Activated T-cell treated with anti-CD3 and anti-CD28 coated beads, Interleukin-2, amount 50 U/mL, for 72 hours (primary cell): ENCODE measurements around the gene KIF16B. TPM values are rescaled to one million over a fixed set of nuclear protein-coding genes. Genes with fewer than 3 reads are reported as not detected.
"Not testable (repeated sequence)": the region's sequence is repeated elsewhere in the genome, so short reads cannot be mapped to it uniquely, and the experiment has no call there.

Experiments
- ATAC-seq, 2 donors: fragments of 150-1000 bp; cut with Tn5 transposase; replicated peaks in 1 of 2; 2 replicates each; pipeline ENCODE4 v1.10.0; 2021; ENCODE audit warnings: moderate library complexity in 2 of 2, mild to moderate bottlenecking in 1 of 2
- DNase-seq, 2 donors: peaks; one replicate each; pipeline ENCODE4 v3.0.0; 2021 to 2022; ENCODE audit warnings: mixed read lengths in 1 of 2
- H3K27ac Mint-ChIP-seq: one replicate; pipeline ENCODE4 v1.8.0; 2022; ENCODE audit warnings: mild to moderate bottlenecking, moderate library complexity, mixed read lengths
- H3K27me3 Mint-ChIP-seq: one replicate; pipeline ENCODE4 v1.8.0; 2022; ENCODE audit warnings: low read depth, mixed read lengths
- H3K36me3 Mint-ChIP-seq, 2 donors: one replicate each; pipeline ENCODE4 v1.8.0; 2022; ENCODE audit warnings: mixed read lengths in 2 of 2, mild to moderate bottlenecking in 1 of 2; ENCODE audit not compliant: insufficient read depth in 2 of 2
- H3K4me1 Mint-ChIP-seq: one replicate; pipeline ENCODE4 v1.8.0; 2022; ENCODE audit warnings: low read depth, mixed read lengths
- H3K4me3 Mint-ChIP-seq, 2 donors: one replicate each; pipeline ENCODE4 v1.8.0; 2022; ENCODE audit warnings: mild to moderate bottlenecking in 2 of 2, mixed read lengths in 2 of 2, moderate library complexity in 2 of 2
- H3K9me3 Mint-ChIP-seq, 2 donors: one replicate each; pipeline ENCODE4 v1.8.0; 2022; ENCODE audit warnings: mixed read lengths in 2 of 2
- total RNA-seq, 2 donors: library from RNA; stranded (reverse); gene quantifications; one replicate each; pipeline ENCODE4 v1.2.3, GENCODE V29; 2022

KIF16B gene
- total RNA-seq, 2 donors from 2014 or later, result 6.0 to 7.3 TPM

DNA sequence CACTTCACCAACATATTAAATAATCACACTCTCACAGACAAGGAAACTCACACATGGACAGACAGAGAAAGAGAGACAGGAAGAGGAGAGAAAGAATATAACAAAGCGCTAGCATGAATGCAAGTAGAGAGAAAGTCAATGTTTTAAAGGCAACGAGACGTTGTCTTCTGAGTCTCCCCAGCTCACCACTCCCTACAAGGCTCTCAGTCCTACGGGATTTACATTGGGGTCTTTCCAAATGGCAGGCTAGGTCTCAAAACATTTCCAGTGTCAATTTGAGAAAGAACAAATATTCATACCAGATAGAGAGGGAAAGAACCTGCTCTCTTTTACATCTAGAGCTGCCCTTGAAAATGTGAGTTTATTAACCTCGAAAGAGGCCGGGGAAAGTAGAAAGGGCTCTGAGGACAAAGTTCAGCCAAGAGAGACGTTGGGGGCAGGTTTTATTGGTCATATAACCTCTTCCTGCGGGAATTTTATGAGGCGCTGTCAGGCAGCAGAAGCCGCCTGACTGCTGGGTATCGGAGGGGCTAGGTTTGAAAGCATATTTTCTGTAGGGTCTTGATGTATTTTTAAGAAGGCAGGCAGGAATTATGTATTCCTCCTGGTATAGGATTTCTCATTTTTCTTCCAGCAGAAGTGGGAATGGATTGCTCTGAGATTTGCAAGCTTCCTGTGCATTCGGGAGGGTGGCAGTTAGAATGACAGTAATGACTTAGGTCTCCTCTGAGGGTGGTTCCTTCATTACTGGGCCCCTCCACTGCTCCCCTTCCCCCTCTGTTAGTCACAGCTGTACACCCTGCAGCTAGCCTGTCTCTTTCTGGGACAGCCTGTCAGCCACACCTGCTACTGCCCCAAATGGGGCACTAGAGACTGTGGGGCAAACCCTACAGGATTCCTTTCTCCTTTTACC lies 34.4 kb upstream of the KIF16B start:
- Mint-ChIP-seq H3K4me3 (no peak overlapping the region), H3K4me1 (no peaks in the 10 kb centered on the region), H3K9me3 (no peaks in the 10 kb centered on the region), H3K27me3 (peaks cover 24% of the 10 kb centered on the region), H3K27ac (no peak overlapping the region), H3K36me3 (no peaks in the 10 kb centered on the region)
- no peak for DNase-seq
- ATAC-seq, result no peak

DNA sequence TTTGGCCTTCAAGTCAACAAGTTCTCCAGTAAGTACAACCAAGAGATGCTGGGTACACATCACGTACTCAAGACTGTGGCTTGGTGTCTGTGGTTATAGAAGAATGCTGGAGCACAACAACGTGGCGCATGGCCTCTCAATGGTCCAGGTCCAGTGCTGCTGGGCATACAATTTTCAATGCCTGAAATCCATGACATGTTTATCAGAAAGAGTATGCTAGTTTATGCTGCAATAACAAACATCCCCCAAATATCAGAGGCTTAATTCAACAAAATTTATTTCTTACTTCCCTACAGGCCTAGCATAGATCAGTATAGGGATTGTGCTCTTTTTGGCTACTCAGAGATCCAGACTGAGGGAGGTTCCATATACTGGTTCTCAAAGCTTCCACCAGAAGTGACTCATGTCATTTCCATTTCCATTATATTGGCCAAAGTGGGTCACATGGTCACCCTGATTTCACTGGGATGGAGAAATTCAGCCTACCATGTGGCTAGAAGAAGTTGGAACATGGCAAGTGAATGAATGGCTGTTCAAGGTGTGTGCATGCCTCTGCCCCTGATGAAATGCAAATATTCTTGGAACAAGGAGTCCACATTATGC lies 33.3 kb upstream of the KIF16B start:
- Mint-ChIP-seq H3K27ac (no peak overlapping the region), H3K9me3 (no peaks in the 10 kb centered on the region), H3K4me3 (no peak overlapping the region), H3K27me3 (peaks cover 28% of the 10 kb centered on the region), H3K36me3 (no peaks in the 10 kb centered on the region), H3K4me1 (no peaks in the 10 kb centered on the region)
- DNase-seq (no peak), ATAC-seq (no peak)

DNA sequence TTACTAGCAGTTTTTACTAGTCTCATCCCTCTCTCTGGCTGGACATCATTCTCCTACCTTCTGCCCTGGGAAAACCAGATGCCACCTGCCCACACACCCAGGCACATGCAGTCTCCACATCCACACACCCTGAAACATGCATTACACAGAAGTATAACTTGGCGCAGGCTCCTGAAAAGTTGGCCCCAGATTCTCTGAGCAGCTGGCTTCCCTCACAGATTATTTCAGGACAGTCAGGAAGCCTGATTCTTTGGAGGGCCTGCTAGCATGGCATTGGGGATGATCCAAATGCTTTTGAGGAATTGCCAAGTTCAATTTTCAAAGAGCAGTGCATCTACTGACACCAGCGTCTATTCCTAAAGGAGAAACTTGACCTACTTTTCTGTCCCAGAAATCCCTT lies 27.8 kb upstream of the KIF16B start:
- H3K27me3 Mint-ChIP-seq, result peaks cover 16% of the 10 kb centered on the region
- H3K9me3 Mint-ChIP-seq, result no peaks in the 10 kb centered on the region
- peaks cover 5% of the 10 kb centered on the region for H3K4me1 Mint-ChIP-seq
- DNase-seq, result no peak
- H3K27ac Mint-ChIP-seq, result no peak overlapping the region
- H3K36me3 Mint-ChIP-seq, result no peaks in the 10 kb centered on the region
- no peak for ATAC-seq
- H3K4me3 Mint-ChIP-seq, result no peak overlapping the region

DNA sequence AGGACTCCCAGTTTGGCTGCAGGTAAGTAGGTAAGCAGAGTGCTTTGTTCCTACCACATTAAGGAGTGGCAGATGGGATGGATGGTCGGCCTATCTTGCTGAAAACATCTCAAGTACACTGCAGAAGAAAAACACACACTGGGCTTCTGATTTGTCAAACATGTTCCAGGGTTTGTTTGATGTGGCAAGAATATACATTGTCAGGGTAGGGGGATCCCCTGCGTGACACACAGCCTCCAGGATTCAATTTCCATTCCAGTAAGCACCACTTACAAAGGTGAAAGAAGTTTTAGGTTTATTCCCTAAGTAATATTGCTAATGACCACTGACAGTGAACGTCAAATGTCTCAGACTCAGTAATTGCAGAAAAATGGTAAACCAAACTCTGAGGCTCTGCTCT lies 26.0 kb upstream of the KIF16B start:
- DNase-seq, result peak in 1 of 2 donors; percentile 4
- ATAC-seq, result peak; percentile 75 to 83

DNA sequence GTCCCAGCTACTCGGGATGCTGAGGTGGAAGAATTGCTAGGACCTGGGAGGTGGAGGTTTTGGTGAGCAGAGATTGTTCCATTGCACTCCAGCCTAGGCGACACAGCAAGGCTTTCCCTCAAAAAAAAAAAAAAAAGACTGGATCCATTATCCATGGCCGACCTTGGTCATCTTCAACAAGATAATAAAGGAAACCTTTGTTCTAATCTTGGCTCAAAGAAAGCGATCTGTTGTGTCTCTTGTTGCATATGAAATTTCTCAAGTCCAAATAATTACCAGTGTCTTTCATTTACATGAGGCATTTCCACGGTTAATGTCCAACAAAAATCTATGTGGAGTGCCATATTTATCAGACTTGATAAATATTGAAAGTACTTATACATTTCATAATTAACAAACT lies 23.7 kb upstream of the KIF16B start:
- no peaks in the 10 kb centered on the region for H3K9me3 Mint-ChIP-seq
- no peaks in the 10 kb centered on the region for H3K36me3 Mint-ChIP-seq
- peaks cover 5% of the 10 kb centered on the region for H3K4me1 Mint-ChIP-seq
- ATAC-seq (no peak), DNase-seq (no peak)
- H3K27ac Mint-ChIP-seq, result no peak overlapping the region
- no peak overlapping the region for H3K4me3 Mint-ChIP-seq
- peaks cover 30% of the 10 kb centered on the region for H3K27me3 Mint-ChIP-seq

More for the DNA sequence above, 26.0 kb upstream of the KIF16B start:
- Mint-ChIP-seq H3K9me3 (no peaks in the 10 kb centered on the region), H3K27ac (no peak overlapping the region), H3K36me3 (no peaks in the 10 kb centered on the region), H3K27me3 (peaks cover 20% of the 10 kb centered on the region), H3K4me1 (peaks cover 5% of the 10 kb centered on the region), H3K4me3 (no peak overlapping the region)

DNA sequence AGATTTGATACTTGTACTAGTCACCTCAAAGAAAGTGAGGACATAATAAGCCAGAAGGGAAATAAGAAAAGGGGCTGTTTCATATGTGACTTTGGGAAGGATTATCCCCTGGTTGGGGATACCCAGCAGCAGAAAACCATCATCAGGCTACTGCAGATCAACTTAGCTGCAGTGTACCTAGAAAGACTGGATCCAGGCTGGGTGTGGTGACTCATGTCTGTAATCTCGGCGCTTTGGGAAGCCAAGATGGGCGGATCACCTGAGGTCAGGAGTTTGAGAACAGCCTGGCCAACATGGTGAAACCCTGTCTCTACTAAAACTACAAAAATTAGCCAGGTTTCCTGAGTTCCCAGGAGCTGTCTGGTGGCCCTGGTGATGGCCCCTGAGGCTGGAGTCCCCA lies 23.2 kb upstream of the KIF16B start:
- not testable (repeated sequence) for H3K36me3 Mint-ChIP-seq, H3K27ac Mint-ChIP-seq, H3K9me3 Mint-ChIP-seq, H3K4me1 Mint-ChIP-seq, ATAC-seq, DNase-seq, H3K4me3 Mint-ChIP-seq
- peaks cover 29% of the 10 kb centered on the region for H3K27me3 Mint-ChIP-seq

DNA sequence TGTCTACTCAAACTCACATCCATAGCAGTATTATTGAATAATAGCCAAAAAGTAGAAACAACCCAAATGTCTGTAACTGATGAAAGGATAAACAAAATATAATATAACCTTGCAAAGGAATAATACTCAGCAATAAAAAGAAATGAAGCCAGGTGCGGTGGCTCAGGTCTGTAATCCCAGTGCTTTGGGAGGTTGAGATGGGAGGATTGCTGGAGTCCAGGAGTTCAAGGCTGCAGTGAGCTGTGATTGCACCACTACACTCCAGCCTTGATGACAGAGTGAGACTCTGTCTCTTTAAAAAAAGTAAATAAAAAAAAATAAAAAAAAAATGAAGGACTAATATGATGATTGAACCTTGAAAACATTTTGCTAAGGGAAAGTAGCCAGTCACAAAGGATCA lies 22.1 kb upstream of the KIF16B start:
- Mint-ChIP-seq H3K4me3 (no peak overlapping the region), H3K9me3 (no peaks in the 10 kb centered on the region)
- ATAC-seq, result no peak

DNA sequence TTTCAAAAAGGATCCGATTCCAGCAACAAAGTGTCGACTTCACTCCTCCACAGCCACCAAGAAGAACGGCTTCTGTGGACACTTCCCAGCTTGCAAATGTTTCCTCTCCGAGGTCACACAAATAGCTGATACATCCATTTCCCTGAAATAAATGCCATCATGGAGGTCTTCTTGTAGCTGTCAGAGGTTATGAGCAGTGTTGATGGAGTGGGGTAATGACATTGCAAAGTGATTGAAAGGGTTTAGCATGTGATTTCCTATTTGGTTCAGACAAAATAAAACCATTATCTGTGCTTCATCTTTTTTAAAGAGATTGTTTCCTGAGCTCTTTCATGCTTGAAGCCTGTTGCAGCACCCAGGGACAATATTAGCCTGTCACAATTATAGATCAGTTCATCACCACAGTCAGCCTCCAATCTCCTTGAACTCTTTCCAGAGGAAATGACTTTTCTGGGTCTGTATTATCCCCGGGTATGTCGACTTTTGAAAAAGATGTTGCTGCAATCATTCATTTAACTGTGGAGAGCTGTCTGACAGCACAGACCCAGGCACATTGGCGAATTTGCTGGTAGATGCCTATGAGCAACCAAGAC lies 16.9 kb upstream of the KIF16B start:
- ATAC-seq, result no peak
- no peak overlapping the region for H3K27ac Mint-ChIP-seq
- peaks cover 23% of the 10 kb centered on the region for H3K27me3 Mint-ChIP-seq
- no peak for DNase-seq
- no peak overlapping the region for H3K4me3 Mint-ChIP-seq
- H3K9me3 Mint-ChIP-seq, result no peaks in the 10 kb centered on the region
- H3K4me1 Mint-ChIP-seq, result no peaks in the 10 kb centered on the region
- H3K36me3 Mint-ChIP-seq, result no peaks in the 10 kb centered on the region

More for the DNA sequence above, 22.1 kb upstream of the KIF16B start:
- no peak overlapping the region for H3K27ac Mint-ChIP-seq
- no peaks in the 10 kb centered on the region for H3K36me3 Mint-ChIP-seq
- no peak for DNase-seq
- peaks cover 5% of the 10 kb centered on the region for H3K4me1 Mint-ChIP-seq
- H3K27me3 Mint-ChIP-seq, result peaks cover 23% of the 10 kb centered on the region

DNA sequence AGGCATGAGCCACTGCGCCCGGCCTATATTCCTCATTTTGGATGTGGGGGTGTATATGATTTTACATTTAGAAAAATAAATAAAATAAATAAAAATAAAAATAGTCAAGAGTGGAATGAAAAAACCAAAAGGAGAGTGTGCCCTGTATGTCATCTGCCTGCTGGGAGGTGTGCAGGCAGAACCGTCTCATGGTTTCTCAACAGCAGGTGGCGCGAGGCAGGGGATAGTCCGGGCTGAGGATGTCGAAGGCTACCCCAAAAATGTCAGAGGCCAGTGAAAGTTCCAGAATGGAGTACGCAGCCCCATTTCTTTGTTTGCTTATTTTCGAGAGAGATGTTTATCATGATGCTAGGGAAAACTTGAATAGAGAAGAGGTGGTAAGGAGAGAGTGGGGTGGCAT lies 16.4 kb upstream of the KIF16B start:
- Mint-ChIP-seq H3K9me3 (no peaks in the 10 kb centered on the region), H3K4me3 (no peak overlapping the region), H3K4me1 (no peaks in the 10 kb centered on the region), H3K27me3 (peaks cover 23% of the 10 kb centered on the region), H3K36me3 (no peaks in the 10 kb centered on the region), H3K27ac (no peak overlapping the region)
- DNase-seq (no peak), ATAC-seq (no peak)

DNA sequence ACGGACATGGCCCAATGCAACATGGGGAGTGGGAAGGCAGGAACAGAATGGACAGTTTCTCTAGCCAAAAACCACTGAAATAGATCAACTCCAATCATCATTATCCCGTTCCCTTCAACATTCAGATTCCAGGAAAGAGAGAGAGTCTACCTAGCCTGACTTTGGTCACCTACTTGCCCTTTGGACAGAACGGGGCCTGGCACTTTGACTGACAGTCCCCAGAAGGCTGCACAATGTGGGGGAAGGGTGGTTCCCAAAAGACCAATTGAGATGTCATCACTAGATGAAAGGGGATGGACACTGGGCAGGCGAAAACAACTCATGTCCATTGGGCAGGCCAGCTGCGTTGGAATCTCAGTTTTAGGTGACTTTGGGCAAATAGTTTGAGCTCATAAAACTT lies 15.0 kb upstream of the KIF16B start:
- ATAC-seq, result no peak
- no peaks in the 10 kb centered on the region for H3K4me1 Mint-ChIP-seq

DNA sequence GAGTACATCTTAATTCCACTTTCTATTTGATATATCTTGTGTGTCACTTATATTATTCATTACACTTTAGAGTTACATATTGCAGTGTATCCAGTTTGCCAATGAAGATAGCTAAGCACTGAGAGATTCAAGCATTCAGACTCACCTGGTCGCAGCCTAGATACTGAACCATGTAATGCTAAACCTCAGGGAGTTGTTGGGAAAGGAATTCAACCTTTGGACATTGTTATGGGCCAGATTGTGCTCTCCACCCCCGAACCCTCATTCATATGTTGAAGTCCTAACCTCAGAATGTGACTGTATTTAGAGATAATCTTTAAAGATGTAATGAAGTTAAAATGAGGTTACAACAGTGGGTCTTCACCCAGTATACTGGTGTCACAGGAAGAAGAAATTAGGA lies 13.8 kb upstream of the KIF16B start:
- no peaks in the 10 kb centered on the region for H3K9me3 Mint-ChIP-seq
- no peaks in the 10 kb centered on the region for H3K4me1 Mint-ChIP-seq
- no peak overlapping the region for H3K27ac Mint-ChIP-seq
- H3K36me3 Mint-ChIP-seq, result no peaks in the 10 kb centered on the region
- ATAC-seq, result no peak
- H3K4me3 Mint-ChIP-seq, result no peak overlapping the region
- peaks cover 22% of the 10 kb centered on the region for H3K27me3 Mint-ChIP-seq
- no peak for DNase-seq

More for the DNA sequence above, 15.0 kb upstream of the KIF16B start:
- Mint-ChIP-seq H3K36me3 (no peaks in the 10 kb centered on the region), H3K4me3 (no peak overlapping the region), H3K9me3 (no peaks in the 10 kb centered on the region), H3K27me3 (peaks cover 23% of the 10 kb centered on the region), H3K27ac (no peak overlapping the region)
- DNase-seq, result no peak

DNA sequence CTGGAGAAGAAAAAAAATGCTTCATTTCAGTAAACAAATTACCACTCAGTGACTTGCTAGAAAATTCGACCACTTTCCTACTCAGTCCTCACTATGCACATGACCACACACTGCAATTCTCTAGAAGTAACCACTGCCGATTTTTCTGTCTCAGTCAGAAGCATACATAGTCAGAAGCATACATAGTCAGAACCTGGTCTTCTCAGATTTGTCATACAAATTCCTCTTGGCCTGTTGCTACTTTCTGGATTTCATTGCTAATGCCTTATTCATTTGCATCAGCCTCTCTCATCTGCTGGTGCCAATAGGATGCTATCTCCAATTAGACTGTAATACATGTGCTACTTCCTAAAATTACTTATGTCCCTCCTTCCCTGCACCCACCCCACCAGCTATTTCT lies 10.2 kb upstream of the KIF16B start:
- no peaks in the 10 kb centered on the region for H3K36me3 Mint-ChIP-seq
- peaks cover 18% of the 10 kb centered on the region for H3K27me3 Mint-ChIP-seq
- H3K4me1 Mint-ChIP-seq, result no peaks in the 10 kb centered on the region
- H3K27ac Mint-ChIP-seq, result no peak overlapping the region
- H3K4me3 Mint-ChIP-seq, result no peak overlapping the region
- ATAC-seq, result peak in 1 of 2 donors; percentile 68
- DNase-seq, result no peak
- peaks cover 0 to 2% of the 10 kb centered on the region in 2 donors for H3K9me3 Mint-ChIP-seq

DNA sequence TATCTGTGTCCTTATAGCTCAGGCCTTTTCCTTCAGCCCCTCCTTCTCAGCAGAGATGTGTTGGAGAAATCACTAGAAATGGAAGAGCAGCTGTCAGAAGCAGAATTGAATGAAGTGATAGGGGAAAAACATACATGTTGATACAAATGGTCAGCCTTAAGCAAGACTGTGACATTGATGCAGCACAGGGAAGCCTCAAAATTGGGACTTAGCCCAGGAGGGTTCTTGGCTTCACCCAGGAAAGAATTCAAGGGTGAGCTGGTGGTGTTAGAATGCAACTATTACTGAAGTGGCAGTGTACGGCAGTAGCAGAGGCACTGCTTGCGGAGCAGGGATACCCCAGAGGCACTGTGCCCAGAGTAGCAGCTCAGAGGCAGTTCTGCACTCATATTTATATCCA lies 8.0 kb upstream of the KIF16B start:
- no peak for ATAC-seq
- H3K36me3 Mint-ChIP-seq, result no peaks in the 10 kb centered on the region

More for the DNA sequence above, 8.0 kb upstream of the KIF16B start:
- Mint-ChIP-seq H3K4me3 (no peak overlapping the region), H3K27ac (no peak overlapping the region), H3K27me3 (peaks cover 10% of the 10 kb centered on the region), H3K4me1 (no peaks in the 10 kb centered on the region), H3K9me3 (peaks cover 0 to 2% of the 10 kb centered on the region in 2 donors)
- DNase-seq, result no peak
